ENCODE measurements around the gene UPP2. TPM values are rescaled to one million over a fixed set of nuclear protein-coding genes. Genes with fewer than 3 reads are reported as not detected.

Gene UPP2
- total RNA-seq (2022; extraction: Qiagen RNA extraction; ENCODE audit: low read depth): not detected in 5 replicates

DNA sequence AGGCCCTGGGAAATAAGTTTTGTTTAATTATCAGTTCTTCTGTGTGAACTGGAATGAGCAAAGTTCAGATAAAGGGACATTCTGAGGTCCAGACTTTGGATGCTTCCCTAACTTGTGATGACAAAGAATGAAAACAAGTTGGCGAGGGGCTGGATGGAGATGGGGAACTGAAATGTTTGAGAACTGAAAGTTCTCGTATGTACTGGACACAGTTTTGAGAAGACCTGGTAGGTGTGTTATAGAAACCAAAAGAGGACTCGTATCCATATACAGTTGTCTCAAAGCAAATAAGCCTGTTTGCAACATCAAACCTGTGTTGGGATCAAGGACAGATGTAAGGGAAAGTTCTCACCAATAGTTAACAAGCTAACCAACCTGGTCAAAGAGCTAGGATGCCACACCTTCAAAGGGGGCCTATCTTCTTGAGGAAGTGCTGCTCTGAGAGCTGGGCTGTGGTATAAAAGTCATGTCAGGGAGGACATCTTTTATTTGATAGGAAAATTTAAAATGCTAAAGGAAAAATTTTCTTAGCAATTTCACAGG is at the start of gene UPP2:
TSS of gene UPP2 (plus strand) at position 493 of the 543 bp plus-strand sequence. CDS start 188 bp downstream, outside the sequence.

Other genes starting within 250 kb of the UPP2 start
- gene ACVR1, start 225.5 kb upstream of the UPP2 start, total RNA-seq (2022; extraction: Qiagen RNA extraction; ENCODE audit: low read depth): 27.4 to 33.2 TPM (median 31.5 TPM) in 5 replicates